NOMO-1 treated with DMSO at 0.1 percent for 48 hours (cell line): ENCODE data around the gene EIF2B5.
"Not testable (repeated sequence)": the region's sequence is repeated elsewhere in the genome, so short reads cannot be mapped to it uniquely, and the experiment has no call there.

Source experiments
- DNase-seq: peaks from one replicate; lab custom pipeline; 2025; ENCODE audit not compliant: unreplicated experiment; lab: John Stamatoyannopoulos, UW

The EIF2B5 gene

GRCh38 chr3:184145751-184146270 lies 10.7 kb downstream of the EIF2B5 start:
- no peak for DNase-seq

- no peak for DNase-seq
These were observed 12.9 kb downstream of the EIF2B5 start for GRCh38 chr3:184148076-184148475.

GRCh38 chr3:184149123-184149522 lies 14.0 kb downstream of the EIF2B5 start:
- no peak for DNase-seq

GRCh38 chr3:184149770-184150169 lies 14.6 kb downstream of the EIF2B5 start:
- not testable (repeated sequence) for DNase-seq

GRCh38 chr3:184154885-184155643 lies 19.9 kb downstream of the EIF2B5 start, which contains the start of gene DVL3:
TSS of gene DVL3 (plus strand) at chr3:184155377. CDS start at chr3:184155636, 259 bp downstream.
- DNase-seq: peak; percentile 52

GRCh38 chr3:184155644-184156521 lies 20.7 kb downstream of the EIF2B5 start:
- no peak for DNase-seq

GRCh38 chr3:184156522-184156955 lies 21.4 kb downstream of the EIF2B5 start:
- DNase-seq: no peak

- no peak for DNase-seq
These were observed 22.0 kb downstream of the EIF2B5 start for GRCh38 chr3:184157206-184157605.

- no peak for DNase-seq
These were observed 23.2 kb downstream of the EIF2B5 start for GRCh38 chr3:184158404-184158803.

GRCh38 chr3:184160456-184160855 lies 25.3 kb downstream of the EIF2B5 start:
- no peak for DNase-seq

GRCh38 chr3:184162571-184163070 lies 27.5 kb downstream of the EIF2B5 start:
- not testable (repeated sequence) for DNase-seq

GRCh38 chr3:184164648-184165330 lies 29.6 kb downstream of the EIF2B5 start:
- DNase-seq: no peak

GRCh38 chr3:184165543-184165942 lies 30.4 kb downstream of the EIF2B5 start:
- DNase-seq: no peak

- no peak for DNase-seq
These were observed 31.5 kb downstream of the EIF2B5 start for GRCh38 chr3:184166671-184167070.

GRCh38 chr3:184167786-184168185 lies 32.6 kb downstream of the EIF2B5 start:
- no peak for DNase-seq

- DNase-seq: no peak
These were observed 33.4 kb downstream of the EIF2B5 start for GRCh38 chr3:184168363-184169120.

- DNase-seq: no peak
These were observed 35.0 kb downstream of the EIF2B5 start for GRCh38 chr3:184169896-184170875.

GRCh38 chr3:184171562-184171961 lies 36.4 kb downstream of the EIF2B5 start:
- no peak for DNase-seq
